Ureter (tissue), 1 donor: ENCODE results near the gene PTAFR. TPM values are rescaled to one million over a fixed set of nuclear protein-coding genes. Genes with fewer than 3 reads are reported as not detected.

ENCODE experiments used
- DNase-seq: peaks from one replicate; pipeline ENCODE4 v3.0.0-alpha.2; 2020; ENCODE audit warnings: low spot score
- total RNA-seq: library from RNA; stranded (reverse); gene quantifications from one replicate; pipeline ENCODE4 v1.2.4, GENCODE V29; 2023
- donor health status: DM: yes; HTN: yes; CAD: no.

The PTAFR gene
- total RNA-seq, 1 donor from 2014 or later: 9.9 TPM

- DNase-seq: no peak
Observed at GRCh38 chr1:28122183-28122582, 54.3 kb downstream of the PTAFR start.

- no peak for DNase-seq
Observed at GRCh38 chr1:28119556-28119955, 56.9 kb downstream of the PTAFR start.

- DNase-seq: no peak
Observed at GRCh38 chr1:28118640-28119307, 57.7 kb downstream of the PTAFR start.

- DNase-seq: no peak
Observed at GRCh38 chr1:28115267-28115666, 61.2 kb downstream of the PTAFR start.

- no peak for DNase-seq
Observed at GRCh38 chr1:28114844-28115243, 61.6 kb downstream of the PTAFR start.

GRCh38 chr1:28113242-28113572 is 63.3 kb downstream of the PTAFR start:
- DNase-seq: no peak

GRCh38 chr1:28112388-28113241 is 63.9 kb downstream of the PTAFR start:
- no peak for DNase-seq

GRCh38 chr1:28111157-28111556 is 65.3 kb downstream of the PTAFR start:
- no peak for DNase-seq

GRCh38 chr1:28110555-28110954 is 65.9 kb downstream of the PTAFR start:
- DNase-seq: no peak

- no peak for DNase-seq
Observed at GRCh38 chr1:28109639-28110038, 66.9 kb downstream of the PTAFR start.

GRCh38 chr1:28108001-28108400 is 68.5 kb downstream of the PTAFR start:
- no peak for DNase-seq

GRCh38 chr1:28104866-28105467 is 71.5 kb downstream of the PTAFR start:
- peak; percentile 53 for DNase-seq

- no peak for DNase-seq
Observed at GRCh38 chr1:28102189-28102588, 74.3 kb downstream of the PTAFR start.

- peak; percentile 26 for DNase-seq
Observed at GRCh38 chr1:28099050-28099769, 77.3 kb downstream of the PTAFR start.

Other genes with a start within 250 kb of the PTAFR start
- gene SMPDL3B, start 241.7 kb downstream of the PTAFR start, total RNA-seq: 0.83 TPM
- gene XKR8, start 216.7 kb downstream of the PTAFR start, total RNA-seq: 4.6 TPM
- gene EYA3, start 88.1 kb downstream of the PTAFR start, total RNA-seq: 31.6 TPM
- gene DNAJC8, start 56.3 kb upstream of the PTAFR start, total RNA-seq: 67.4 TPM
- 128 TPM for gene ATP5IF1, start 59.4 kb upstream of the PTAFR start, total RNA-seq
- 20.4 TPM for gene SESN2, start 82.8 kb upstream of the PTAFR start, total RNA-seq
- gene MED18, start 152.3 kb upstream of the PTAFR start, total RNA-seq: 14.4 TPM
- gene PHACTR4, start 193.1 kb upstream of the PTAFR start, total RNA-seq: 44.1 TPM